Gastrocnemius medialis (tissue), 4 donors: ENCODE results near the gene PAXX.

Source experiments
- CTCF ChIP-seq, 5 experiments: fragments of 450-650 bp in 3 of 5; fragments of 200-600 bp in 2 of 5; sonication (generic) in 2 of 5; IDR thresholded peaks in 4 of 5; conservative IDR thresholded peaks in 1 of 5; 1 replicate in 4 of 5; 2 replicates in 1 of 5; pipeline ENCODE4 v1.5.1; 2016 to 2019; ENCODE audit warnings: antibody characterized with exemption in 5 of 5, mild to moderate bottlenecking in 3 of 5, moderate library complexity in 3 of 5
- POLR2A ChIP-seq, 2 donors: fragments of 450-650 bp; IDR thresholded peaks; one replicate each; pipeline ENCODE4 v1.6.1; 2017; ENCODE audit warnings: antibody characterized with exemption in 2 of 2, mild to moderate bottlenecking in 2 of 2, moderate library complexity in 2 of 2

DNA sequence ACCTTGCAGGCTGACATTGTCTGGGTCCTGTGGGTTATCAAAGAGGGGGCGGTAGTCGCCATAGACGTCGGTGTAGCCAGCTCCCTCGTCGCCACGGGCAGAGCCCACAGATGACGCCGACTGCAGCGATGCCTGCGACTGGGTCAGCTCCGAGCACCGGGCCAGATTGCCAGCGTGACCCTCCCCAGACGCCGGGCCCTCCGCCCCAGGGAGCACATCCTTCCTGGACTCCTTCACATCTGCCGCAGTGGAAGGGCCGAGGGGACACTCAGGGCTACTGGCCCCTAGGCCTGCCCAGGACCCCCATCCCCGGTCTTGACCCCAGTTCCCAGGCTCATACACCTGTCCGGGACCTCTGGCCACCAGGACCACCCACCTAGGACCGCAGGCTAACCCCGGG is 21.9 kb downstream of the PAXX start:
- TF ChIP-seq CTCF (IDR thresholded peaks at IDR 0.05 in 4 of 5, conservative IDR thresholded peaks at IDR 0.05 in 1 of 5) (no peak), POLR2A (IDR thresholded peaks at IDR 0.05) (no peak)
